HG02970 (cell line): Measurements from ENCODE around the gene DNAH8.
"Not testable (repeated sequence)": the region's sequence is repeated elsewhere in the genome, so short reads cannot be mapped to it uniquely, and the experiment has no call there.

Source experiments
- ATAC-seq: cut with Tn5 transposase; IDR thresholded peaks from one replicate; pipeline ENCODE4 v1.9.1; 2021; ENCODE audit warnings: mild to moderate bottlenecking, moderate library complexity, moderate number of reproducible peaks; ENCODE audit not compliant: unreplicated experiment, low FRiP score

Gene DNAH8

GRCh38 chr6:38876475-38876874, 161.4 kb downstream of the DNAH8 start:
- no peak for ATAC-seq

- ATAC-seq, result no peak
These were observed 162.6 kb downstream of the DNAH8 start for GRCh38 chr6:38877721-38878120.

DNA sequence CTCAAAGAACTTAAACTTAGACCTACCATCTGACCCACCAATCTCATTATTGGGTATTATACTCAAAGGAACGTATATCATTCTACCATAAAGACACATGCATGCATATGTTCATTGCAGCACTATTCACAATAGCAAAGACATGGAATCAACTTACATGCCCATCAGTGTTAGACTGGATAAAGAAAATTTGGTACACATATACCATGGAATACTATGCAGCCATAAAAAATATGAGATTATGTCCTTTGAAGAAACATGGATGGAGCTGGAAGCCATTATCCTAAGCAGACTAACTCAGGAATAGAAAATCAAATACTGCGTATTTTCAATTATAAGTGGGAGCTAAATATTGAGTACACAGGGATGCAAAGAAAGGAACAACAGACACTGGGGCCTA, 167.0 kb downstream of the DNAH8 start:
- no peak for ATAC-seq

GRCh38 chr6:38897507-38897906, 182.4 kb downstream of the DNAH8 start:
- no peak for ATAC-seq

DNA sequence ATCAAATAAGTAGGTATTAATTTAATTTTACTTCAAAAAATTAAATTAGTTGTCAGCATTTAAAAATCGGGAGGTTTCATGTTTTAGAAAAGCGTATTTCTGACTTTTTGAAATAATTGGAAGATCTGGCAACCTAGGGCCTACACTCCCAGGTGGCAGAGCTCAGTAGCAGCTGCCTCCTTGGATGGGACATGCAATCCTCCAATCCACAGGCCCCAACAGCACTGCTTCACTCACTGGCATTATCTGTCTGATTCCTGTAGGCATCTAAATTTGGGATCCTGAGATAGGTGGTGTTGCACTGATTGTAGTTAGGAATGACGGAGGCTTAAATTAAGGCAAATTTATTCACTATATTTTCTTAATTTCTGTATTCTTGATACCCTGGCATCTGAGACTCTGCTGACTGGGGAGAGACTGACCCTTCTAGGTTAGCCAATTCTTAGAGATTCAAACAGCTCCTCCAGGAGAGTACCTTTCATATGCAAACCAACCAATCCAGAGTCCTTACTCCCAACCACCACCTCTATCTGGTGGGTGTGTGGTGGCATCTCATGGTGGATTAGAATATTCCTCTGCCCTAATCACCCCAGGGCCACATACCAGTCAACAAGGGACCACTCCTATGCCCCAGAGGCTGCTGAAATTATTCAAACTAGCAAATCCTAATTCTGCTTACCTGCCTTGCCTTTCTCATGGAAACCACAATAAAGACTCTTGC, 186.9 kb downstream of the DNAH8 start:
- no peak for ATAC-seq

DNA sequence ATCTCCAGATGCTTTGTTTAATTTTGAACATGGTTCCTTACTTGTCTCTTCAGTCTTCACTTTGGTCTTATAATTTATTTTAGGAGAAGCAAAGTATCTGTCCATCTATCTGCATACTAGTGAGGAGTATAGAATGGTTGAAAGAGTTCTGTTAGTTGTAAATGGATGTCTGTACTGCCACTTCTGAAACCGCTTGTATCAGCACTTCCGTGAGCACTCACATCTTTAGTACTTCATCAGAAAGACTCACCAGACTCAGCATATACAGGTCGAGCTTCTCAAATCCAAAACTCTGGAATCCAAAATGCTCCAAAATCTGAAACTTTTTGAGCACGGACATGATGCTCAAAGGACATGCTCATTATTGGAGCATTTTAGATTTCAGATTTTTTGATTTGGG, 191.5 kb downstream of the DNAH8 start:
- no peak for ATAC-seq

DNA sequence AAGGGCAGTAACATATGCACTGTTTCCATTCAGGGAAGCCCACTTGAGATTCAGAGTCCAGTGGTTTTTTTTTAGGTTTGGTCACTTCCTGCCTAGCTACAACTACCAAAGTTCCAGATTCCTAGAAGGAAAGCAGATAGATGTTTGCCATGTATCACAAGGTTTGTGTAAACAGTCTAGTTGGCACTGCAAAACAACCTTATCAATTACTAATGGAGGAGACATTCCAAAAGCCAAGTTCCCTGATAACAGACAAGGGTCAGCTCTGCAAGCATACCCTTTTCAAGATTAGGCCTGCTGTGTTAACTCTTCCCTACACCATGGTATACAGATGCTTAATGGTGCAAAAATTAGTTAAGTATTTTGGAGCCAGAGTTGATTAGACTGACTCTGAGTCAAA, 192.2 kb downstream of the DNAH8 start:
- no peak for ATAC-seq

DNA sequence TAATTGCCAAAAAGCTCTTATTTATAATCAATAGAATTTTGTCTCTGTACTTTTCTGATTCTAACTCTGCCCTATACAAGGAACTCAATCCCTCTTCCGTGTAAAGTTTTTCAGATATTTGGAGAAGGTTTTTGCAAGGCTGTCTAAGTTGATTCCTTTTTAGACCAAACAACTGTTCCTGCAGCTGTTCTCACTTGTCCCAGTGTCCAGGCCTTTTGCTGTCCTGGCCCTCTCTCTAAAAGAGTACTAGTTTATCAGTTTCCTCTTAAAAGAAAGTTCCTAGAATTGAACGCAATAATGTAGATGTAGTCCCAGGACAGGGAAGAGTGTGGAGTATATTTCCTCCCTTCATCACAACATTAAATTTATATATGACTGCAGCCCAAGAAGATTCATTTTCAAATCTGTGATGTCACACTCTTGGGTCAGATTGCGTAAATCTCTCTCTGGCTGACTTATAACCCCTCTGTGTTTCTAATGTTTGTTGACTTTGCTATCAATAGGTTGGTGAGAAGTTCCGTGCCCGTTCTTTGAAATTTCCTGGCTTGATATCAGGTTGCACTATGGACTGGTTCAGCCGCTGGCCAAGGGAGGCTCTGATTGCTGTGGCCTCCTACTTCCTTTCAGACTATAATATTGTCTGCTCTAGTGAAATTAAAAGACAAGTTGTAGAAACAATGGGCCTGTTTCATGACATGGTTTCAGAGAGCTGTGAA, 194.1 kb downstream of the DNAH8 start:
- no peak for ATAC-seq

DNA sequence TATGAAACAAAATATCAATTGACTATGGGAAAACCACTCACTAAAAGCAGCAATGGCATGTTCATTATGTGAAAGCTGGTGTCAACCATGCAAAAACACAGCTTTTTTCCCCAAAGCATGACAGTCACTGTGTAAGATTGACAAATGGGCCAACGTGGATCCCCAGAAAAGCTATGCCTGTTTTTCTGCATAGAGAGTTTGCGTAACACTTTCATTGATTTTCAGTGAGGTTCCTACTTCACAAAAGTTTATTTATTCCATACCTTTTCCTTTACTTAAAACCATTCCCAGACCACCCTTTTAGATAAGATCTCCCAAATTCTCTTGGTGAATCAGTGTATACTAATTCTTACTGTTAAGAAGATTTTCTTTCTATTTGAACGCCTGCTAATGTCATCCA, 195.1 kb downstream of the DNAH8 start:
- no peak for ATAC-seq

DNA sequence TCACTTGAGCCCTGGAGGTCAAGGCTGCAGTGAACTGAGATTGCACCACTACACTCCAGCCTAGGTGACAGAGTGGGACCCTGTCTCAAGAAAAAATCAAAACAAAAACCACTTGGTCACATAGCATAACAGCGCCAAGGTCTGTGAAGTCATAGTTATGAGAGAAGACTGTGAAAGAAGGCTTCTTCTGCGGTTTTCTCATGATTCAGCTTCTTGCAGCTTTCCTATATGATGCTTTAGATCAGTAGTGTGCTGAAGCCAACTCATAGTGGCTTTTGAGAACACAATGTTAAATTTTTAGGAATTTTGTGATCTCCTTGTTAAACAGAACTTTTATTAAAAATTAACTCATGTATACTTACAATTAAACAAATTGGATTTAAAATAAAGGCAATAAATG, 197.3 kb downstream of the DNAH8 start:
- no peak for ATAC-seq

- no peak for ATAC-seq
These were observed 200.3 kb downstream of the DNAH8 start for GRCh38 chr6:38915205-38915925.

GRCh38 chr6:38921540-38921939, 206.4 kb downstream of the DNAH8 start:
- not testable (repeated sequence) for ATAC-seq

GRCh38 chr6:38924791-38925509, 209.8 kb downstream of the DNAH8 start:
- no peak for ATAC-seq

- ATAC-seq, result no peak
These were observed 214.4 kb downstream of the DNAH8 start for GRCh38 chr6:38929560-38929959.

GRCh38 chr6:38933426-38933825, 218.3 kb downstream of the DNAH8 start:
- no peak for ATAC-seq

- ATAC-seq, result no peak
These were observed 219.9 kb downstream of the DNAH8 start for GRCh38 chr6:38935051-38935450.

DNA sequence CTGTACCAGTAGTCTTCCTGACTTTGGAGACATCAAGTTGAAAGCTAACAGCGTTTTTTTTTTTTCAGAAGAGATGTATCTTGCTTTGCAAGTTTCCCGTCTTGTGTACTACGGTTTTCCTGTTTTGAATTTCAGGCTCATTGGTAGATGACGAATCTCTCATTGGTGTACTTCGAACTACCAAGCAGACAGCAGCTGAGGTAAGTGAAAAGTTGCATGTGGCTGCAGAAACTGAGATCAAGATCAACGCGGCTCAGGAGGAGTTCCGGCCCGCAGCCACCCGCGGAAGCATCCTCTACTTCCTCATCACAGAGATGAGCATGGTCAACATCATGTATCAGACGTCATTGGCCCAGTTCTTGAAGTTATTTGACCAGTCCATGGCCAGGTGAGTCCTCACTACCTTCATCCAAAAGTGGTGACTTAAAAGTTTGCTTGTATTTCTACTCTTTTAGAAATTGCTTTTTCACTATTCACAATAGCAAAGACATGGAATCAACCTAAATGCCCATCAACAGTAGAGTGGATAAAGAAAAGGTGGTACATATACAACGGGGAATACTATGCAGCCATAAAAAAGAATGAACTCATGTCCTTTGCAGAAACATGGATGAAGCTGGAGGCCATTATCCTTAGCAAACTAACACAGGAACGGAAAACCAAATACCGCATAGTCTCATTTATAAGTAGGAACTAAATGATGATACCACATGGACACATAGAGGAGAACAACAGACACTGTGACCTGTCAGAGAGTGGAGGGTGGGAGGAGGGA, 222.9 kb downstream of the DNAH8 start:
- no peak for ATAC-seq

GRCh38 chr6:38938741-38939140, 223.6 kb downstream of the DNAH8 start:
- ATAC-seq, result no peak

- ATAC-seq, result no peak
These were observed 227.3 kb downstream of the DNAH8 start for GRCh38 chr6:38942442-38942841.

- ATAC-seq, result no peak
These were observed 227.9 kb downstream of the DNAH8 start for GRCh38 chr6:38942965-38943364.
